GM18520 (cell line): ENCODE measurements around the gene LAYN.

Experiments used
- ATAC-seq: cut with Tn5 transposase; IDR thresholded peaks from one replicate; pipeline ENCODE4 v1.9.1; 2021; ENCODE audit not compliant: unreplicated experiment

LAYN gene

GRCh38 chr11:111591187-111591960, 50.9 kb downstream of the LAYN start:
- ATAC-seq = no peak

- no peak for ATAC-seq
Measured at GRCh38 chr11:111592491-111592890, 52.0 kb downstream of the LAYN start.

- no peak for ATAC-seq
Measured at GRCh38 chr11:111596319-111596718, 55.8 kb downstream of the LAYN start.

- no peak for ATAC-seq
Measured at GRCh38 chr11:111598148-111598547, 57.6 kb downstream of the LAYN start.

GRCh38 chr11:111598559-111598958, 58.0 kb downstream of the LAYN start:
- ATAC-seq = no peak

GRCh38 chr11:111601636-111601978, 61.1 kb downstream of the LAYN start:
- no peak for ATAC-seq

- peak; percentile 86 for ATAC-seq
Measured at GRCh38 chr11:111601979-111602864, 61.7 kb downstream of the LAYN start, which contains the start of gene SIK2. SIK2 (plus strand) TSS chr11:111602449; CDS start chr11:111602564, 115 bp downstream.

- no peak for ATAC-seq
Measured at GRCh38 chr11:111602865-111603610, 62.5 kb downstream of the LAYN start.

- no peak for ATAC-seq
Measured at GRCh38 chr11:111603611-111604130, 63.2 kb downstream of the LAYN start.

GRCh38 chr11:111604392-111605009, 64.0 kb downstream of the LAYN start:
- no peak for ATAC-seq

GRCh38 chr11:111605681-111606080, 65.2 kb downstream of the LAYN start:
- no peak for ATAC-seq

GRCh38 chr11:111606986-111607385, 66.5 kb downstream of the LAYN start:
- ATAC-seq = no peak

- ATAC-seq = no peak
Measured at GRCh38 chr11:111607751-111608150, 67.2 kb downstream of the LAYN start.
